ENCODE data around the gene VDAC1.
"Not testable (repeated sequence)": the region's sequence is repeated elsewhere in the genome, so short reads cannot be mapped to it uniquely, and the experiment has no call there.

VDAC1 gene

DNA sequence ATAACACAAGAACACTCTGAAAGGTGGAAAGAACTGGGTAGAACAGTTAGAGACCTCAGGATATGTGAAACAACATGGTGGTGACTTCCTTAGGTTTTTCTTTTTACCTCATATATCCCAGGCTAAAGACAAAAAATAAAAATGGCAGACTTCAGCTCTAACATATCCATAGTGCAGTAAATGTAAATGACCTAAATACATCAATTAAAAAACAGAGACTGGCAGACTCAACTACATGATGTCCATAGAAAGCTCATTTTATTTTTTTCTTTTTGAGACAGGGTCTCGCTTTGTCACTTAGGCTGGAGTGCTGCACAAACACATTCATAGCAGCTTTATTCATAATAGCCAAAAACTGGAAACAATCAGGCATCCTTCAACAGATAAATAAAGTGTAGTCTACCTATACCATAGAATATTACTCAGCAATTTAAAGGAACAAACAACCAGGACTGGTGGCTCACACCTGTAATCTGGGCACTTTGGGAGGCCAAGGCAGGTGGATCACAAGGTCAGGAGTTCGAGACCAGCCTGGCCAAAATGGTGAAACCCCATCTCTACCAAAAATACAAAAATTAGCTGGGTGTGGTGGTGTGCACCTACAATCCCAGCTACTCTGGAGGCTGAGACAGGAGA lies 41.2 kb downstream of the VDAC1 start:
- no peak for DNase-seq

DNA sequence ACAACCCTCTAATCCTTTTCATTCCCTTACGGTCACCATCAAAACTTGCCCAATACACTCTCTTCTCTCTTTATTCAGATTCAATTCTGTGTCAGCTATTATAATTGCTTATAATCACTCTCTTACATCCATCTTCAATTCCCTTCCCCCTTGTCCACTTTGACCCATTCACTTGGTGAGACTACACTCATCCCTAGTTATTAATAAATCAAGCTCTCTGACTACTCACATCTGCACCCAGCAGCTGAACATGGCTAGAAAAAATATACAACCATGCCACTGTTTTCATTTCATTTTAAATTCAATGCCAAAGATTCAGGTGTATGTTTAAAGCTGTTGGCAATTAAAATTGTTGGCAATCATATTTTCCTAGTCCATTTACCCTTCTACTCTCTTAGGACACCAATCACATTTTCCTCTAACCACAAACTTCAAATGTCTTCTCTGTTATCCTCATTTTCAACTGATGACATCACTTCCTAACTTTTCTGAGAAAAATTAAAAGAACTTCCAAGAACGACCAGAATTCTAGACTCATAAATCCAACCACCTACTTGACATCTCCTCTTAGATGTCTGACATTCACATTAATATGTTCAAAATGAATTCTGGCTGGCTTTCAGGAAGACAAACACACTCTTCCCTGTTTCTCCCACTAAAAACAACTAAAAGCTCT lies 41.8 kb downstream of the VDAC1 start:
- DNase-seq = no peak

GRCh38 chr5:133962131-133962530 lies 42.6 kb downstream of the VDAC1 start:
- DNase-seq = no peak

DNA sequence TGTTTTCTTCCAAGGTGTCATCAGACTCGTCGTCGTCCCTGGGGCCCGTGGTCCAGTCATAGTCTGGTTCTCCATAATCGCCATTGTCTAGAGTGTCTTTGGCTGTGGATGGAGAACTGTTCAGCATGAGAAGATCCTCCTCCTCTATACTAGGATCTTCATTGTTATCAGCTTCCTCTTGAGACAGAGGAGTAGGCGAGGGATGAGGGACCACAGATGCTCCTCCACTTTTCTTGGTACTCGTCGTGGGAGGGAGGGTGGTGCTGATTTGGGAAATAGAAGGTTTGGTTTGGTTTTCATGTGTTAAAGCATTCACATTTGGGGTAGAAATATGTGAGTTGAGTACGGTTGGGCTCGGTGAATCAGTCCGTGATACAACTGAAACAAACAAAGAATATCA lies 45.1 kb downstream of the VDAC1 start:
- no peak for DNase-seq

GRCh38 chr5:133957591-133957990 lies 47.2 kb downstream of the VDAC1 start:
- no peak for DNase-seq

DNA sequence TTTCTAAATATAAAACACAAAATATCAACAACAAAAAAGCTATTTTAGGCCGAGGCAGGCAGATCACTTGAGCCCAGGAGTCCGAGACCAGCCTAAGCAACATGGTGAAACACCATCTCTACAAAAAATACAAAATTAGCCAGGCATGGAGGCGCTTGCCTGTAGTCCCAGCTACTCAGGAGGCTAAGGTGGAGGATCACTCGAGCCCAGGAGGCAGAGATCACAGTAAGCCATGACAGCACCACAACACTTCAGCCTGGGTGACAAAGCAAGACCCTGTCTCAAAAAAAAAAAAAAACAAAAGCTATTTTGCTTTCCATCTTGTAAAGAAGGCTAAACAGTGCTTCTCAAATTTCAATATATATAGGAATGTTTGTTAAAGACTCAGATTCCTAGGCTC lies 47.7 kb downstream of the VDAC1 start:
- DNase-seq = no peak

- DNase-seq = not testable (repeated sequence)
Measured at GRCh38 chr5:133956196-133956595, 48.6 kb downstream of the VDAC1 start.

DNA sequence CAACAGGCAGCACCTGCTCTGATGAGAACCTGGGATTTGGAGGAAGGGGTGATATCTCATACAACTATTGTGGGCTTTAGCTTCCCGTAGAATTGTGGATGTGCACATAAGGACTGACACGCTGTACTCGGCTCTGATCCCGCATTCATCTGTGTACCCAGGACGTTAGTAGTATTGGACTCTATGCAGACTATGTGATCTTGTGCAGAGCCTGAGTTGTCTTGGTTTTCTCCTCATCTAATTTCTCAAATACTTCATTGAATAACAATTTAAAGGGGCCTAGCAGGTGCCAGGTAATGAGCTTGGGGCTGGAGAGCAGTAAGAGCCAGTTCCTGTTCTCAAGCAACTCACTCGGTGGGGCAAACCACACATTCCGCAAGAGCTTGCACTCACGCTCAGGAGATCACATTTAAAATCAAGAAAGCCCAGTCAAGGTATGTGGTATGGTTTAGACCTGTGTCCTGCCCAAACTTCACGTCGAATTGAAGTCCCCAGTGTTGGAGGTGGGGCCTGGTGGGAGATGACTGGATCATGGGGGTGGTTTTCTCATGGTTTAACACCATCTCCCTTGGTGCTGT lies 51.1 kb downstream of the VDAC1 start:
- no peak for DNase-seq

DNA sequence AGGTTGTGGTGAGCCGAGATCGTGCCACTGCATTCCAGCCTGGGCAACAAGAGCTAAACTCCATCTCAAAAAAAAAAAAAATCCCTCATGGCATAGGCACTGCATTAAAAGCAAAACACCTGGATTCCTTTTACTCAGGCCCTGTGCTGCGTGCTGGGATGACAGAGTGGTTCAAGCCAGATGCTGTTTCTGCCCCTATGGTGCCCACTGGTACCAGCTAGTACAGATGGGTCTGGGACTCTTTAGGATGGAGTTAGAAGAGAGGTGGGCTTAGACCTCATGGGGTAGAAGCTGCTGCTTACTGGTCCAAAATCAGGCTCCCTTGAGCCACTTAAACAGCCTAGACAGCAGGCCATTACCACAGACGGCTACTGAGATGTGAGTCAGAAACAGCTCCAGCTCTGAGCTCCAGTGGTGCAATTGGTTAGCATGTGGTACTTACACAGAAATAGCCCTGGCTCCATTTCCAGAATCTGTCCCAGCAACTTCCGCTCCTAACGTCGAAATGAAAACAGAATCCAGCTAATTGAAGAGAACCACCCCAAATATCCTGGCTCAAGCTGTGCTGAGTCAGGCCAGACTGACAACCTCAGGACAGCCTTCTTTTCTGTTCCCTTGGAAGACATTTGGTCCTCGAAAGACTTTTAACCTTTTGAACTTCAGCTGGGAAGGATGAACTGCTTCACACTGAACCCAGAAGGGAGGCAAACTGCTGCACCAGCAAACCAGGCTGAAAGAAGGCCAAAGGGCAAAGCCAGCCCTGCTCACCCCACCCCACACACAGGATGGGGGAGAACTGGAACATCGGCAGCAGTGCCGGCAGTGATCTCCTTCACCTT lies 51.8 kb downstream of the VDAC1 start:
- no peak for DNase-seq

DNA sequence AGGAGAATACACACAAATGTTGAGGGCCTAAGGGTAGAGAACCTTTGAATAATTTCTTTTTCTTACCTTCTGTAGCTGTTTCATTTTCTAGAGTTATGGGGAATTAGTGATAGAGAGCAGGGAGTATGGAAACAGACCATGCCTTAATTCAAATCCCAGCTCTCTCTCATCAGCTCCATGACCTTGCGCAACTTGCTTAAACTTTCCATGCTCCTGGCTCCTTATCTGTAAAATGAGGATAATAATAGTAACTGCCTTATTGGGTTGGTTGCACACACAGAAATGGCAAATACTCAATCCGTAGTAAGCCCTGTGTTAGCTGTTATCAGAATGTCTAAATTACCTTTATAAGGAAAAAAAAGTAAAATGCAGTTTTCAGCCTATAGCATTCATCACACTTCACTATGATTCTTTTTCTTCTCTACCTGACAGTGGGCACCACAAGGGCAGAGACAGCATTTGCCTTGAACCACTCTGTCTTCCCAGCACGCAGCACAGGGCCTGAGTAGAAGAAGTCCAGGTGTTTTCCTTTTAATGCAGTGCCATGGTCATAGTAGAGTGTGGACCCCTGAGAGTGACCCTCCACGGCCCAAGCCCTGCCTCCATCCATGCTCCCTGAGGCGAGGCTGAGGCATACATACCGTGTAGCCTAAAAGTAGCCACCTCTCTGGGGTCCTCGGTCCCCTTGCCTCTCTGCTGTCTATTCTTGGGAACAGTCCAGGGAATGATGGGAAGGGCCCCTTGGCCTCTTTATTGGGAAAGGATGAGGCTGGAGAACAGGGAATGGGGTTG lies 53.8 kb downstream of the VDAC1 start:
- DNase-seq = no peak

- DNase-seq = no peak
Measured at GRCh38 chr5:133948721-133949120, 56.1 kb downstream of the VDAC1 start.

DNA sequence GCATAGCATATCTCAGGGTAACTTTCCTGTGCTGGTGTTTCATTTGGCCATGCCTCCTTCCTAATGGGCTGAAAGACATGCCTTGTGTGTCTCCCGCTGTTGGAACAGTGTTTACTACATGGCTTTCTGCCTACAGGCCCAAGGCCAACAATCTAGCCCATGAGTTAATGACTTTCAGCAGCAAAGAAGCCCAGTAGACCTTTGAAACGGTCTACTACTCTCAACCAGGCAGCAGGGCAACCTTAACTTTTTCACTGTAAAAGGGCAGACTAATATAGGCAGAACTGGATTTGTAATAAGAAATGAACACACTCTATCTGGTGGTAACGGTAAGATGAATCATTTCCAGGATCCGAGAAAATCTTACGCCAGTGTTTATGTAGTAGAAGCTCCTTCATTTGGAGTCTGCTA lies 57.3 kb downstream of the VDAC1 start:
- no peak for DNase-seq

DNA sequence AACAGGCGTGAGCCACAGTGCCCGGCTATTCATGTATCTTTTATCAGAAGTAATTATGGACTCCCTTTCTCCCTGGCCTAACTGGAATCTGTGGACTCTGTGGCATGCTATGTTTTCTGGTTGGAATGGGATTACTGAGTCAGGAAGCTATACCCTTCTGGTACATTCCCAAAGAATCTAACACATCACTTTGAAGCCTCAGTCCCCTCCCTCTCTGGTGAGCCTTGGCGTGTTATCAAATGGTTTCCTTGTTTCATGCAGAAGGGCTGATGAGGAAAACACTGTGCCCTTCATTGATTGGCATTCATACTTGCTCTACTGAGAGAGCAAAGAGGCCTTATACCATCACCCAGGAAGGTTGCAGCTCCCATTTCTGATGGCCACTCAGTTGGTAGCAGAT lies 59.2 kb downstream of the VDAC1 start:
- no peak for DNase-seq

- DNase-seq = peak; percentile 63
Measured at GRCh38 chr5:133944263-133945185, 60.3 kb downstream of the VDAC1 start.

- DNase-seq = no peak
Measured at GRCh38 chr5:133943475-133943817, 61.3 kb downstream of the VDAC1 start.

DNA sequence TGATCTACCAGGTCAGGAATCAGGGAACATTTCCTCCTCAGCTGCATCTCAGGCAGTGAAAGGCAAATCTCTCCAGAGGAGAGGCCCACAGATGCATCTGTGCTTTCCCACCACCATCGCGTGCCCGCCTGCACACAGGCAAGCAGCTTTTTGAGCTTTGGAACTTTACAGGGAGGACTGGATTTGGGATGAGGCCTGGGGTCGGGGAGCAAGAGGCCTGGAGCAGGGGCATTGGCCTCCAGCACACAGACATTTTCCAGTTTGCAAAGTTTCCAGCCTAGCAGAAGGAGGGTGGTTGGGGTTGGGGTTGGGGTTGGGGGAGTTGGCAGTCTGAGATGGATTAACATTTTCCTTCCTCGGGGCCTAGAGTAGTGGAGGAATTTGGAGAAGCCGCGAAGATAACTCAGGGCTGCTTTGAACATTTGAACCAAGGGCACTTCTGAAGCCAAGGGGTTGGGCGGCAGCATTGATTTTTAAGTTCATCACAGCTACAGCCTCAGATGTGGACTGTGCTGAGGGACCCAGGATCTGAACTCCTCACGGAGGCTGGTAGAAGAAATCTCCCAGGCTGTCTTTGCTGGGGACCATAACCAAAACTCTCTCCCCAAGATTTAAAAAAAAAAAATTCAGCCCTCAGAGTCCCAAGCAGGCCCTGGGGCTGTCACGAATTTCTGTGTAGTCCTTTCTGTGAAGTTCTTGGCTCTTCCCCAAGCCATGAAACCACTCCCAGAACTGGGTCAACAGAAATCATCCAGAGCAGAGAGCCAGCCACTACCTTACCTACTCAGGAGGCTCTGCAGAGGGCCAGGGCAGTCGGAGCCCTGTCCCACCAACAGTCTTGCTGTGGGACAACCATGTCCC lies 61.9 kb downstream of the VDAC1 start:
- DNase-seq = no peak

DNA sequence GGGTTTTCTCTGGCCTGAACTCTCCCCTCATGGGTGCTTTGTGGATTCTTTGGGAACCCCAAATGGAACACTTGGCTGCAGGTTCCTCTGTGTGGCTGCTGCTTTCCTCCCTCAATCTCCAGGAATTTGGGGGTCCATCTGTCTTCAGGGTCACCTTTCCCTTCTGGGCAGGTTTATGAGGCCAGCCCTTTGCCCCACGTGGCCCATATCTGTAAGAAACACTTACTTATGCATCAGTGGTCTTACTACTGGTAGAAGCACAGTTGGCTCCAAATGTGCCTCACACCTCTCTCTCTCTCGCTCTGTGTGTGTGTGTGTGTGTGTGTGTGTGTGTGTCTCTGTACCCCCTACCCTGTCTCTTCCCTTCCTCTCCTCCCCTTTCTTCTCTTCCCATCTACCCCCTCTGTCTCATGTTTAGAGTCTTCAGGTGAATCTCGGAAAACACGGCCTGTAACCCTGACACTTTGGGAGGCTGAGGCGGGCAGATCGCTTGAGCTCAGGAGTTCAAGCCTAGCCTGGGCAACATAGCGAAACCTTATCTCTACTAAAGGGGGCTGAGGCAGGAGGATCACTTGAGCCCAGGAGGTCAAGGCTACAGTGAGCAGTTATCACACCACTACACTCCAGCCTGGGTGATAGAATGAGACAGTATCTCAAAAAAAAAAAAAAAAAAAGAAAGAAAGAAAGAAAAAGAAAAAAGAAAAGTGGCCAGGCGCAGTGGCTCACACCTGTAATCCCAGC lies 63.1 kb downstream of the VDAC1 start:
- DNase-seq = no peak

DNA sequence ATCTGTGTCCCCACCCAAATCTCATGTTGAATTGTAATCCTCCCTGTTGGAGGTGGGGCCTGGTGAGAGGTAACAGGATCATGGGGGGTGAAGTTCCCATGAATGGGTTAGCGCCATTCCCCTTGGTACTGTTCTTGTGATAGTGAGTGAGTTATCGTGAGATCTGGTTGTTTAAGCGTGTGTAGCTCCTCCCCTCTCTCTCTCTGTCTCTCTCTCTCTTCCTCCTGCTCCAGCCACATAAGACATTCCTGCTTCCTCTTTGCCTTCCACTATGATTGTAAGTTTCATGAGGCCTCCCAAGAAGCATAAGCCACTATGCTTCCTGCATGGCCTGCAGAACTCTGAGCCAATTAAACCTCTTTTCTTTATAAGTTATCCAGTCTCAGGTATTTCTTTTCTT lies 65.1 kb downstream of the VDAC1 start:
- DNase-seq = no peak

DNA sequence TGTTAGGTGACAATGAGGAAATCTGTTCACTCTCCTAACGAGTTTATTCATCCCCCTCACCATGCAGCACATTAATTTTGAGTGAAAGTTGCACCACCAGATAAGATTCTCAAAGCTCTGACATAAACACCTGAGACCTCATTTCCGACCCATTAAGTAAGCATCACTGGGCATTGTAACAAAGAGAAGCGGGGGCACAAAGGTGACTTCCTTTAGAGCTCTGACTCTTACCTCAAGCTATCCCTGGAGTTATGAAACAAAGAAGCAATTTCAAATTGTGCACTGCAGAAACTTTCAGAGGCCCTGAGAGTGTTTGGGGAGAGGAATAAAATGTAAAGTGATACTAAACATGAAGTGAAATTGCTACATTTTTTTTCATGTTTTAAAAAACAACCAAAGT lies 65.8 kb downstream of the VDAC1 start:
- DNase-seq = no peak
